ENCODE measurements around the gene DAZAP2. TPM values are rescaled to one million over a fixed set of nuclear protein-coding genes. Genes with fewer than 3 reads are reported as not detected.
A peak's percentile ranks its signal among the peaks of the same experiment; 100 is the strongest.

DAZAP2 gene
- total RNA-seq, 4 donors from 2014 or later, result 197 to 255 (median 238) TPM

DNA sequence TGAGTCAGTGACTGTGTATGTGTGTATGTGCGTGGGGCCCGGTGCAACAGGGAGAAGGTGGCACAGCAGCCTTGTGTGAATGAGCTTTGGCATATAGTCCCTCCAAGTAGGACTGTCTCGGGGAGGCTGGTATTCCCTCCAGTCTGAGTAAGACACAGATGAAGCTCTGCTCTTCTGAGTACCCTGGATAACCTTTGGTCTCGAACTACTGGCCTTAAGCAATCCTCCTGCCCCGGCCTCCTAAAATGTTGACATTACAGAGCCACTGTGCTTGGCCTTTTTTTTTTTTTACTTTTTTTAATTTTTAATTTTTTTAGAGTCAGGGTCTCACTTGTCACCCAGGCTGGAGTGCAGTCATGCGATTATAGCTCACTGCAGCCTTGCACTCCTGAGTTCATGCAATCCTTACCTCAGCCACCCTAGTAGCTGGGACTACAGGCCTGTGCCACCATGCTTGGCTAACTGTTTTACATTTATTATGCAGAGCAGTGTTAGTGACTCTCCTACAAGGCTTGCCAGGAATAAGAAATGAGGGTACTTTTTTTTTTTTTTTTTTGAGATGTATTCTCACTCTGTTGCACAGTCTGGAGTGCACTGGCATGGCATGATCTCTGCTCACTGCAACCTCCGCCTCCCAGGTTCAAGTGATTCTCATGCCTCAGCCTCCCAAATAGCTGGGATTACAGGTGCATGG lies 9.4 kb upstream of the DAZAP2 start:
- no peaks in the 10 kb centered on the region for H3K27me3 ChIP-seq
- H3K36me3 ChIP-seq, result peaks cover 0 to 8% (median 0%) of the 10 kb centered on the region in 3 donors
- no peaks in the 10 kb centered on the region for H3K4me1 ChIP-seq
- no peak for DNase-seq (ENCODE audit: low spot score in 2 of 2)
- no peak overlapping the region for H3K27ac ChIP-seq
- TF ChIP-seq, protein P1, sequence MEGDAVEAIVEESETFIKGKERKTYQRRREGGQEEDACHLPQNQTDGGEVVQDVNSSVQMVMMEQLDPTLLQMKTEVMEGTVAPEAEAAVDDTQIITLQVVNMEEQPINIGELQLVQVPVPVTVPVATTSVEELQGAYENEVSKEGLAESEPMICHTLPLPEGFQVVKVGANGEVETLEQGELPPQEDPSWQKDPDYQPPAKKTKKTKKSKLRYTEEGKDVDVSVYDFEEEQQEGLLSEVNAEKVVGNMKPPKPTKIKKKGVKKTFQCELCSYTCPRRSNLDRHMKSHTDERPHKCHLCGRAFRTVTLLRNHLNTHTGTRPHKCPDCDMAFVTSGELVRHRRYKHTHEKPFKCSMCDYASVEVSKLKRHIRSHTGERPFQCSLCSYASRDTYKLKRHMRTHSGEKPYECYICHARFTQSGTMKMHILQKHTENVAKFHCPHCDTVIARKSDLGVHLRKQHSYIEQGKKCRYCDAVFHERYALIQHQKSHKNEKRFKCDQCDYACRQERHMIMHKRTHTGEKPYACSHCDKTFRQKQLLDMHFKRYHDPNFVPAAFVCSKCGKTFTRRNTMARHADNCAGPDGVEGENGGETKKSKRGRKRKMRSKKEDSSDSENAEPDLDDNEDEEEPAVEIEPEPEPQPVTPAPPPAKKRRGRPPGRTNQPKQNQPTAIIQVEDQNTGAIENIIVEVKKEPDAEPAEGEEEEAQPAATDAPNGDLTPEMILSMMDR (IDR thresholded peaks at IDR 0.05), result no peak
- TF ChIP-seq EP300 (IDR thresholded peaks at IDR 0.05) (no peak), POLR2A (IDR thresholded peaks at IDR 0.05) (no peak)
- 91 to 96% methylated on average over 7 of the region's 7 CpGs for WGBS, 2 donors
- no peak overlapping the region for H3K4me3 ChIP-seq
- no peaks in the 10 kb centered on the region for H3K9me3 ChIP-seq

DNA sequence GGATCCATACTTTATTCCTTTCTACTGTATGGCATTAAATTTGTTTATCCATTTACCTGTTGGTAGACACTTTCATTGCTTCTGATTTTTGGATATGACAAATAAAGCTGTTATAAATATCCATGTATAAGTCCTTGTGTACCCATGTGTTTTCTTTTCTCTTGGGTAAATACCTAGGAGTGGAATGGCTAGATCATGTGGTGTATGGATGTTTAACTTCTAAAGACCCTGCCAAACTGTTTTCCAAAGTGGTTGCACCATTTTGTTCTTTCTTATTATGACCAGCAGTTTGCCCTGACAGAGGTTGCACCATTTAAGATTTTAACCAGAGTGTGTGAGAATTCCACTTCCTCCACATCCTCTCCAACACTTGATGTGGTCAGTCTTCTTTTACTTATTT lies 6.0 kb upstream of the DAZAP2 start:
- no peak for DNase-seq (ENCODE audit: low spot score in 2 of 2)

DNA sequence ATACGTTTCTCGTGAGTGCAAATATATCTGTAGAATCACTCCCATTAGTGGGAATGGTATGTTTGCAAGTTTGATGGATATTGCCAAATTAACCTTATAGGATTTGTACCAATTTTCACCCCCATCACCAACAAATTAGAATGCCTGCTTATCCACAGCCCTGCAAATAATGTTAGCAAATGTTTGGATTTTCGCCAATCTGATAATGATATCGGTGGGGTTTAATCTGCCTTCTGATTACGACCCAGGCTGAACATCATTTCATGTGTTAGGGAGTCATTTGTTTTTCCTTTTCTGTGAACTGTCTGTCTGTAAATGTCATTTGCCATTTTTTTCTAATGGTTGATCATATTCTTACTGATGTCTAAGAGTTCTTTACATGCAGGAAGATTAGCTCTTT lies 4.1 kb upstream of the DAZAP2 start:
- 67% methylated on average over 5 of the region's 5 CpGs for WGBS, 2 donors
- Histone ChIP-seq H3K27me3 (no peaks in the 10 kb centered on the region), H3K9me3 (no peaks in the 10 kb centered on the region), H3K36me3 (no peaks in the 10 kb centered on the region), H3K4me1 (peaks cover 0 to 7% (median 0%) of the 10 kb centered on the region in 4 donors), H3K27ac (no peak overlapping the region), H3K4me3 (no peak overlapping the region)
- DNase-seq (ENCODE audit: low spot score in 2 of 2), result no peak
- TF ChIP-seq, protein P1 (IDR thresholded peaks at IDR 0.05), result no peak
- TF ChIP-seq POLR2A (IDR thresholded peaks at IDR 0.05) (no peak), EP300 (IDR thresholded peaks at IDR 0.05) (no peak)

More for the DNA sequence above, 6.0 kb upstream of the DAZAP2 start:
- H3K36me3 ChIP-seq, result no peaks in the 10 kb centered on the region
- TF ChIP-seq POLR2A (IDR thresholded peaks at IDR 0.05) (no peak), EP300 (IDR thresholded peaks at IDR 0.05) (no peak)
- TF ChIP-seq, protein P1 (IDR thresholded peaks at IDR 0.05), result no peak
- no peaks in the 10 kb centered on the region for H3K4me1 ChIP-seq
- no peak overlapping the region for H3K27ac ChIP-seq
- H3K27me3 ChIP-seq, result no peaks in the 10 kb centered on the region
- H3K9me3 ChIP-seq, result no peaks in the 10 kb centered on the region
- no peak overlapping the region for H3K4me3 ChIP-seq

DNA sequence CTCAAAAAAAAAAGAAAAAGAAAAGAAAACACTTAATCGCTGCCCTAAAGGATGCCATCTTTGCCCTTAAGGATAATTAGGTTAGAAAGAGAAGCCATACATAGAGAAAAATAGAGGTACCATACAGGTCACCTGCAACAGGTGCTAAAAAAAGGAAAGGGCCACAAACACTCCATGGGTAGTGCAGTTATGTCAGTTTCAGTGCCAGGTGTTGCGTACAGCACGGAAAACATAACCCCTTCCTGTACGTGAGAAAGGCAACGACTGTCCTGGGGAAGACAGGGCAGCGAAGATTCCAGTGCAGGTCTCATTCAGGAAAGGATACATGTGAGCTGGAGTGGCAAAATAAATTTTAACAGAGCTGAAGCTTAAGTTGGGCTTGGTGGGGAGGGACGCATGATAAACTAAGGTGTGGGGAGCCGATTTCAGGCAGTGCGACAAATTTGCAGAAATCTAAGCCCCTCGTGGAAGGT lies 553 bp upstream of the DAZAP2 start:
- Histone ChIP-seq H3K4me3 (peak overlapping the region; percentile 96 to 100 (median 98)), H3K4me1 (peaks cover 0 to 42% (median 16%) of the 10 kb centered on the region in 4 donors), H3K27me3 (no peaks in the 10 kb centered on the region), H3K9me3 (no peaks in the 10 kb centered on the region), H3K27ac (peak overlapping the region in 2 of 4 donors; percentile 100), H3K36me3 (peaks cover 5 to 30% (median 19%) of the 10 kb centered on the region in 3 donors)
- TF ChIP-seq, protein P1 (IDR thresholded peaks at IDR 0.05), result no peak
- TF ChIP-seq POLR2A (IDR thresholded peaks at IDR 0.05), result no peak
- no peak for TF ChIP-seq EP300 (IDR thresholded peaks at IDR 0.05)
- WGBS, 2 donors, result 11 to 12% methylated on average over 10 of the region's 10 CpGs
- DNase-seq (ENCODE audit: low spot score in 2 of 2), result no peak

DNA sequence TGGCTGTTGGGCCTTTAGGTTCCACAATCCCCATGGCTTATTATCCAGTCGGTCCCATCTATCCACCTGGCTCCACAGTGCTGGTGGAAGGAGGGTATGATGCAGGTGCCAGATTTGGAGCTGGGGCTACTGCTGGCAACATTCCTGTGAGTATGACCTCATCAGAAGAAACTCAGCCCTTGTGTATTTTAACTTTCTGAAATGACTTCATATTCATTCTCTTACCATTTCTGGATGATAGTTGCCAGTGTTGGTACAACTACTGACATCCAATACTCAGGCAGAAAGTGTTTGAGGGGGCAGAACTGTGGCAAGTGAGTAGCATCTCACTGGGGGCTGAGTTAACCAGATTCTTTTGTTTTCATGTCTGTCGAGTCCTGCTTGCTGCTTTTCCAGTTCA lies 2.3 kb downstream of the DAZAP2 start:
- H3K36me3 ChIP-seq, result peaks cover 5 to 57% (median 19%) of the 10 kb centered on the region in 3 donors
- H3K4me3 ChIP-seq, result no peak overlapping the region
- 72 to 79% methylated on average over 2 of the region's 2 CpGs for WGBS, 2 donors

More for the DNA sequence above, 2.3 kb downstream of the DAZAP2 start:
- H3K27ac ChIP-seq, result no peak overlapping the region
- no peak for DNase-seq (ENCODE audit: low spot score in 2 of 2)
- peaks cover 0 to 48% (median 16%) of the 10 kb centered on the region in 4 donors for H3K4me1 ChIP-seq
- no peaks in the 10 kb centered on the region for H3K27me3 ChIP-seq
- TF ChIP-seq, protein P1 (IDR thresholded peaks at IDR 0.05), result no peak
- TF ChIP-seq EP300 (IDR thresholded peaks at IDR 0.05) (no peak), POLR2A (IDR thresholded peaks at IDR 0.05) (no peak)
- no peaks in the 10 kb centered on the region for H3K9me3 ChIP-seq
